HG03095 (cell line): ENCODE data around the gene PFKM.
"Not testable (repeated sequence)": the region's sequence is repeated elsewhere in the genome, so short reads cannot be mapped to it uniquely, and the experiment has no call there.

Source experiments
- ATAC-seq: cut with Tn5 transposase; IDR thresholded peaks from one replicate; pipeline ENCODE4 v1.9.1; 2021; ENCODE audit warnings: moderate library complexity; ENCODE audit not compliant: unreplicated experiment

Gene PFKM

DNA sequence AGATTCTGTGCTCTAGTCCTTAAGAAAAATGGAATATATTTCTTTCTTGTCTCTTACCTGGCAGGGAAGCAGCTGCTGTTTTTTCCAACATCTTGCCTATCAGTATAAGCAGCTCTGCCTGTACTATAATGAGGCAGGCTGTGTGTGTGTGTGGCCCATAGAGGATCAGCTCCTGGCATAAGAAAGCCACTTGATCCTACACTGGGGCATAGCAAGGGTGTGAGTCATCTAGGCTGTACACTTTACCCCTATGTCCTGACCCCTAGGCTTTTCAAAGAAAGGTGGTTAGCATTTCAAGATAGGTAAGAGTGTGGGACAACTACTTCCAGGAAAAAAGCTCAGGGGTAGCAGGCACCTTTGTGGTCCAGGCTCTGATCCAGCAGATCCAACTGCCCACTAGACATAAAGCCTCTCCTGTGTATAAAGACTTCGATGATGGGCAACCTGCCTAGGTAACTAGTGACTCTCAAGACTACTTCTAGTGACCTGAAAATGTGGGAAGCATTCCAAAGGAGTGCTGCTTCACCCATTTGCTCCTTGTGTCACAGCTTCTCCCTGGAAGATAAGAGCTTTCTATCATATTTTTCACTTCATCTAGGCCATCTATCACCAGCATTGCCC lies 8.4 kb upstream of the PFKM start:
- no peak for ATAC-seq

DNA sequence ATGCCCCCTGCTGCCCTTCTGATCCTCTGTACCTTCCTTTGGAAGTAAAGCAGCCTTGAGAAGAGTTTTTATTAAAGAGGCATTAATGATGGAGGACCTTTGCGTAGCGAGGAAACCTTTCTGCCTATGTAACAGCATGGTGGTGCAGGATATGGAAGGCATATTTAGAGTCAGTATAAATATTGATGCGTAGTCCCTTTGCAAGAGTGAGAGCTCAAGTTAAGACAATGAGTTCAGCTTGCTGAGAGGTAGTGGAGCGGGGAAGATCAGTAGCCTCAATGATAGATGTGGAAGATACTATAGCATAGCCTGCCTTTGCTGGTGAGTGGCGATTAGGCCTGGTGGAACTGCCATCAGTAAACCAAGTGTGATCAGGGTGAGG lies 7.9 kb upstream of the PFKM start:
- not testable (repeated sequence) for ATAC-seq

DNA sequence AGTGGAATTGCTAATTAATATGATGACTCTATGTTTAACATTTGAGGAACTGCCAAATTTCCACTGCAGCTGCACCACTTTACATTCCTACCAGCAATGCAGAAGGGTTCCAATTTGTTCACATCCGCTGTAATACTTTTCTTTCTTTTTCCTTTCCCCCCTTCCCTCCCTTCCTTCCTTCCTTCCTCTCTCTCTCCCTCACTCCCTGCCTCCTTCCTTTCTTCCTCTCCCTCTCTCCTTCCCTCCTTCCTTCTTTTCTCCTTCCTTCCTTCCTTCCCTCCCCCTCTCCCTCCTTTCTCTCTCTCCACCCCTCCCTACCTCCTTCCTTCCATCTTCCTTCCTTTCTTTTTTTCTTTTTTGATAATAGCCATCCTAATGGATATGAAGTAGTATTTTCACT lies 3.2 kb upstream of the PFKM start:
- ATAC-seq: no peak

DNA sequence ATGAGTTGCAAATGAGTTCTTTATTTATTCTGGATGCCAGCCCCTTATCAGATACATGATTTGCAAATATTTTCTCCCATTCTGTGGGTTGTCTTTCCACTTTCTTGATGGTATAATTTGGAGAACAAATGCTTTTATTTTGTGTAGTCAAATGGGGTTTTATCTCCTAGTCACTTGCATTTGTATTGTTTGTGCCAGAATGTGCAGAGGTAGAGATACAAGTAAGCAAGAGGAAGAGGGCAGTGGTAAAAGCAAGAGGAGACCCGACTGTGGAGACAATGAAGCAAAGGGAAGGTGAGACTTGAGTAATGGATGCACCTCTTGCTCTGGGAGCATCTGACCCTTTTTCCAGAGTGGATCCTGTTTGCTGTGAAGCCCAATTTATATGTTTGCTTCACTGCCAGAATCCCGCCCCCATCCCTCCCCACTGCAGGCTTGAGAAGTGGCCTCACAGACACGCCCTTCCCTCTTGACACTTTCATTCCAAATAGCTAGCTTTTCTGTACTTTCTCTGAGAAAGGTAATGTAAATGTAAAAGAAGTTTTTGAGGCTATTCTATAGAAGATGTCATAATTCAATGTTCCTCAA lies 786 bp upstream of the PFKM start:
- ATAC-seq: no peak

DNA sequence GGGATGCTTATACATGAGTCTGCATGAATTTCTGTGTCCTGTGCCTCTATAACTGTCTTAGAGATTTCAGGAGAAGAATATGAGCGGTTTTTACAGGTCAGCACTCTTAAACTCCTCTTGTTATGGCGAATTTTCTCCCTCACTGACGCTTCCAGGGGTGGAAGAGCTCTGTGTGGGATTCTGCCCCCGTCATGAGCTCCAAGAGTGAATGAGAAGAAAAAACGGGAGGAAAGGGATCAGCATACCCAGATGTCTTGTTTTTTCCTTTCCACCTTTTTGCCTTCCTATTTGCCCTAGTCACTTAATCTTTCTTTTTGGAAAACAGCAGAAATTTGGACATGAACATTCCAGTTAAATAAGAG lies 651 bp downstream of the PFKM start:
- no peak for ATAC-seq

DNA sequence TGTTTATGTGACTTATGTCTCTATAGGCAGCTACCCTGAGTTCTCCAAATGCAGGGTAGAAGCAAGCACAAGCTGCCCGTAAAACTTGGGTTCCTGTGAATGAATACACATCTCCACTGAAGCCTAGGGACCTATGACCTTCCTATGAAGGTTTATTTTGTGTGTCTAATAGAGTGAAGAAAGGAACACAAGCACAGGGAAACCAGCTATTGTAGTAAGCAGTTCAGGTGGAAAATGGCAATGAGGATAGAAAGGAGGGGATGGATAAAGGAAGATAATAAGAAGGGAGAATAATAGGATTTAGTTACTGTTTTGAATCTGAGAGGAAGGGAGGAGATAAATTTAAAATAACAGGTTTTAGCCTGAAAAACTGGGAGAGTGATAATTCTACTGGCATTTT lies 2.4 kb downstream of the PFKM start:
- no peak for ATAC-seq

DNA sequence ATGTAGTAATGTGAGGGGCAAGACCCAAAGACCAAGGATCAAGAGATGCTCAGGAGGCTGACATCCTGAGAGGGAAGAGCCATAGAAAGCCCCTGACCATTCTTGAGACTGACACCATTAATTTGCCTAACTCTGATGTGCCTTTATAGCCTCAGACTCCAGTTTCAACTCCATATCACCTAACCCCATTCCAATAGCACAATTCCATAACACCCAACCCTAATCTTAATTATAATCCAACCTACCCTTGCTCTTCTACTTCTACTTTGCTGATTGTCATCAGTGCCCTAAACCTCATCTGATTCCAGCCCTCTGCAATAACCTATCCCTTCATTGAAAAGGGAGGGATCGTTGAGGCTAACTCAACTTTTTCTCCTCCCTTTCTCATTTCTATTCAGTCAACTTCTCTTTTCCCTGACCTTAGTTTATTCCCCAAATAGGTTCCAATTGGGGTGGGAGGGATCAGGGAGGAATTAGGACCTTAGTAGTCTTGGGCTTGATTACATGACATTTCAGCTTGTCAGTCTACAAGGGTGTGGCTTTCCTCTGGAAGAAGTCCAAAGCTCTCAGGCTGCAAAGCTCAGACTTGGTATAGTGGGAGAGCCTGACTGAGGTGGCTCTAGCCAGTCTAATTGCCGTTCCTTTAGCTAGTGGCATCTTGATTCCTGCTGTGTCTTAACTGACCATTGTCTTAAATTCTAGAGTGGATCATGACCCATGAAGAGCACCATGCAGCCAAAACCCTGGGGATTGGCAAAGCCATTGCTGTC lies 3.1 kb downstream of the PFKM start:
- no peak for ATAC-seq

DNA sequence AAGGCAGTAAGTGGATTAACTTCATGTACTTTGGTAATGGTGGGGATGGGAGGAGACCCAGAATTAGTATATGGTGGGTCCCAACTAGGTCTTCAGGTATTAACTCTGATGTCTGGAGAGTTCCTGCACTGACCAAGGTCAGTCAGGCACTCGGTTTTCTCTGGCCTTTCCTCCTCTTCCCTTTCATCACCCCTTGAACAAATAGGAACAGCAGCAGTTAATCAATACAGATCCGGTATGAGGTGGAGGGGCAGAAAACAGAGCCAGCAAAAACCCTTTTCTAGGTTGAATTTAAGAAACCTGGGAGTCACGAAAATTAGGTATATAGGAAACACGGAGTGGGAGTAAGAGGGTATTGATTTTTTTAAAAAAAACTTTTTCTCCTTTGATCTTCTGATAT lies 4.0 kb downstream of the PFKM start:
- no peak for ATAC-seq

DNA sequence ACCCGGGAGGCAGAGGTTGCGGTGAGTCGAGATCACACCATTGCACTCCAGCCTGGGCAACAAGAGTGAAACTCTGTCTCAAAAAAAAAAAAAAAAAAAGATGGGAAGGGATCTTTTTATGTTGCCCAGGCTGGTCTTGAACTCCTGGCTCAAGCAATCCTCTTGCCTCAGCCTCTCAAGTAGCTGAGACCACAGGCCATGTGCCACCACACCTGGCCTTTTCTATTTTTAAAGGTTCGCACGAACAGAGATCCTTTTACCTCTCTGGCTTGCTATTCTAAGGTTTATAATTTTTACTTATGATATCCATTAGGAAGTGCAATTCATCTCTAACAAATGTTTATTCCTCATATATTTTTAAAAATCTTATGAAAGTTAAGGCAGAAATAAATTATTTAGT lies 6.4 kb downstream of the PFKM start:
- not testable (repeated sequence) for ATAC-seq

DNA sequence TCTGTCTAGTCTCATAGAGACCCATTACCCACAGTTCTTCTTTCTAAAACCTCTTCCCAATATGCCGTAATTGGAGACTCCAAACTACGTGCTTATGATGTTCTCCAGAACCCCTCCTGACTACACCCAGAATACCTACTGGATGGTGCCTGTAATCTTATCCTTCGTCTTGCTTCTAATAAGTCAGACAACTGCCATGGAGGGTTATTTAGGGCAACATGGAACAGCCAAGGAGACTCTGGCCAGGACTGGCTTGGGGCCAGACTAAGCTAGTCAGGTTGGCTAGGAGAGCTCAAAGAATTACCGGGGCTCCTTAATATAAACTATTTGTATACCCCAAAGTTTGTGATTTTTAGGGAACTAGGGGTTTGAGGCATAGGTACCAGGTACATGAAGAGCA lies 6.8 kb downstream of the PFKM start:
- no peak for ATAC-seq

DNA sequence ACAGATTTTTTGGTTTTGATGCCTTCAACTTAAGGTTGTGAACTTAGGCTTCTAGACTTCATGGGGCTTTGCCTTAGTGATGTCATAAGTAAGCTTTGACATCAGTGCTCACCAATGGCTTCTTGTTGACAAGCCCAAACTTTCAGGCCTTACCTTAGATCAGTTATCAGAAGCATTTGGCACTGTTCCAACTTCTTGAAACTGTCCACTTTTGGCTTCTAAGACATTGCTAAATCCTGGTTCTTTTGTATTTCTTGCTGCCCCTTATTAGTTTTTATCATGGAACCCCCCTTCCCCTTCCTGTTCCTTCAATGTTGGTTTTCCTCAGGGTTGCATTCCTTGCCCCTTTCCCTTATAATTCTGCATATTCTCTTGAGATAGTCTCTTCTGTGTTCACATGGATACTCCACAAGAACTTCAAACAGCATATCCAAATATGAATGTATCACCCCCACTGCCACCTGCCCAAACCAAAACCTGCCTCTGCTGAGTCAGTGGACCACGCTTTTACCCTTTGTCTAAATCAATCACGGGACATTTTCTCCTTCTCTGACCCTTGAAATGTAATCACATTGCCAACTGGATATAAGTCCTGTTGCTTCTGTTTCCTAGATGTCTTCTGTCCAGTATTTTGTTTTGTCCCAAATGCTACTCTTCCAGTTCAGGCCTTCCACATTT lies 7.9 kb downstream of the PFKM start:
- ATAC-seq: no peak

DNA sequence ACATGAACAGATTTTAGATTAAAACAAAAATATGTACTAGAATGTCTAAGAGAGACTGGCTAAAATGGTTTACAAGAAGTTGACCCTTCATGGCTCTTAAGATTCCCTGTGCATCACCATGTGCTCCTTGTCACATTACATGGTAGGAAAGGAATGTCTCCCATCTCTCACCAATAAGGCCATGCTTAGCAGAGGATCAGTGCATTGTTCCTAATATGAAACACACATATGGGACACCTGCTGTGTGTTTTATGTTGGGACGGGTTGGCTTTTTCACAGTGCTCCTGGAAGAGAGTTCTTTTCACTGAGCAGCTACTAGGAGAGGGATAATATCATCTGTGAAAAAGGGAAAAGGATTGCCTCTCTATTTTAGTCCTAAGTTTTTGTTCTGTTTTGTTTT lies 9.6 kb downstream of the PFKM start:
- ATAC-seq: no peak

DNA sequence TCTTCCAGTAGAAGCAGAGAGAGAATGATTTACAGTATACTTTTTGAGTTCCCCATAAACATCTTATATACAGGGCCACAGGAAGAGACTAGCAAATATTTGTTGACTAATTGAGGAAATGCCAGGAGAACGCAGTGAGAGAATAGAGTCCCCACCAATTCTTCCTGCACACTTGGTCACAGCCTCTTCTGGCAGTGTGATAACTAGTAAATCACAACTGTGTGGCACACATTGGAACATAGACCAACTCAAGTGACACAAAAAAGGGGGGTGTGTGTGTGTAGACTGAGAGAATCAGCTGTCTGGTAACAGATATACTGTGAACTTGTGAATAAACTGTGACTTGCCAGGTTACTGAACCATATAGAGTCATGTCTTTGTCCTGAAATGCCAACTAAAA lies 10.2 kb downstream of the PFKM start:
- no peak for ATAC-seq

DNA sequence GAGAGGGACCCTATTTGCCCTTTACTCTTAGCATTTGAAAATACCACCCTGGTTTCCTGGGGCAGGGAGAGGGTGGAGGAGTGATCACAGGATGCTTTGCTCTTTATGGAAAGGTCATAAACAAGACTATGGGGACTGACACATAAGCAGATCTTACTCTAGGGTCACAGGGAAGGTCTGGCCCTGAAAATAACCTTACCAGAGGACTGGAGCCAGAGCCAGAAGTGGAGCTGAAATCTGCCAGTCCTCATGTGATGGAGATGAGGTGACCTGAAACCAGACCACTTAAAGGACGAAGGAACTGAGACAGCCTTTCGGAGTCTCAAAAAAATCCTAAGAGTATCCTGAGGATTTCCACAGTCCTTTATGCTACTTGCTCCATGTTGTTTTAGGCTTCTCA lies 12.4 kb downstream of the PFKM start:
- no peak for ATAC-seq

DNA sequence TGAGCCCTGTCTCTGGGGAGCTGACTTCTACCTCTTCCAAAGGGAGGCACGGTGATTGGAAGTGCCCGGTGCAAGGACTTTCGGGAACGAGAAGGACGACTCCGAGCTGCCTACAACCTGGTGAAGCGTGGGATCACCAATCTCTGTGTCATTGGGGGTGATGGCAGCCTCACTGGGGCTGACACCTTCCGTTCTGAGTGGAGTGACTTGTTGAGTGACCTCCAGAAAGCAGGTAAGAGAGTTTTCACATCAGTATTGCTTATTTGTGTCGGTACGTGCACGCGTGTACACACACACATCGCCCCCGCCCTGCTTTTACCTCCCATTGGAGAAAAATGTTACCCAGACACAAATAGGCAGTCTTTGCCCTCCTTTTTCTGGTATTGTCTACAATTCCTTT lies 13.7 kb downstream of the PFKM start:
- no peak for ATAC-seq

DNA sequence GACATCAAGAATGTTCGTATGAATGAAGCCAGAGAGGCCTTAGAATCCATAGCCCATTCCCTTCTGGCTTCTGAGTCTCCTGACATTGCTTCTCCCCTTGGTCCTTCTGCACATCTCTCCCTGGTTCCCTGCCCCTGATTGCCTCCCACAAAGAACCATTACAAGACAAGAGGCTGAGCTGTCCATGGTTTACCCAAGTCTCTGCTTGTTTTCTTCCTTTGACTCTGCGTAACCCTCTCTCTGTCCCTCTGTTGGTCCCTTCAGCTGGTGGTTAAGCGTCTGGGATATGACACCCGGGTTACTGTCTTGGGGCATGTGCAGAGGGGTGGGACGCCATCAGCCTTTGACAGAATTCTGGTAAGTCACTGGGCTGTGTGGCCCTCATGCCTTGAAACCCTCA lies 15.9 kb downstream of the PFKM start:
- no peak for ATAC-seq

DNA sequence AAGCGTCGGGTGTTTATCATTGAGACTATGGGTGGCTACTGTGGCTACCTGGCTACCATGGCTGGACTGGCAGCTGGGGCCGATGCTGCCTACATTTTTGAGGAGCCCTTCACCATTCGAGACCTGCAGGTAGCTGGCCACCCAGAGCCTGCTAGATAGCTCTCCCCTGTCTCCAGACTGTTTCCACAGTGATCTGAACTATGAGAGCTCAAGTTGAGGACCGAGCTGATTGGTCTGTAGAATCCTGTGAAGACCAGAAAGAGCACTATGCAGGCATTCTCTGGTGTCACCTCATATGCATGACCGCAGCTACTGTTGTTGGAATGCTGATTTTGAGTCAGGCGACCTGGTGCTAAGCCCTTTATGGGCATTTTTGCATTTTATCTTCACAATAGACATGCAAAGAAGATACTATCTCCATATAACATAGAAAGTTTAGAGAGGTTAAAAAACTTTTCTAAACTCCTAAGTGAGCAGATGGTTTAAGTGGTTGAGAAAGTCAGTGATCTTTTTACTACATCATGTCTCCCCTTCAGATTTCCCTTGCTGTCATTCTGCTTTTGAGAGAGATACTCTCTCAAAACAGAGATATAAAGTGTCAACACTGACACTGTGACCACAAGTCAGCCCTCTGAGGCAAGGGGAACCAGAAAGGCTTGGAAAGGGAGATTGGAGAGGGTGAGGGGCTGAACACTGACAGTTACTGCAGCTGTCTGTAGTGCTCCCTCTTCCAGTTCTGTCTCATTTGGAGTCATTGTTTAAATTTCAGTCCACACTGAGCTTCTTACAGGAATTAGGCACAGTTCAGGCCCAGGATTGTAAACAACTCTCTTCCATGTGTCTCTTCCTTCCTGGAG lies 23.9 kb downstream of the PFKM start:
- no peak for ATAC-seq

DNA sequence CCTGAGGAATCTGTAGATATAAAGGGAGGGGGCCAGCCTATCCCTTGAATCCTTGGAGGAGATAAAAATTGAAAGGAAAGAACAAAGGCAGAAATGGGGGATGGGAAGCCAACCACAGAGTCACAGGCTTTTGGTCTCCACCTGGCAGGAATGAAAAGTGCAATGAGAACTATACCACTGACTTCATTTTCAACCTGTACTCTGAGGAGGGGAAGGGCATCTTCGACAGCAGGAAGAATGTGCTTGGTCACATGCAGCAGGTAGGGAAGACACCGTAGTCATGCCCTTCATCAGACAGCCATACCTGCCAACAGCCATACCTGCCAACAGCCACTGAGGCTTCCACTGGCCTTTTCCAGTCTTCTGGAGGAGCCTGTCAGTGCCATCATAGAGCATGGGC lies 24.7 kb downstream of the PFKM start:
- no peak for ATAC-seq

DNA sequence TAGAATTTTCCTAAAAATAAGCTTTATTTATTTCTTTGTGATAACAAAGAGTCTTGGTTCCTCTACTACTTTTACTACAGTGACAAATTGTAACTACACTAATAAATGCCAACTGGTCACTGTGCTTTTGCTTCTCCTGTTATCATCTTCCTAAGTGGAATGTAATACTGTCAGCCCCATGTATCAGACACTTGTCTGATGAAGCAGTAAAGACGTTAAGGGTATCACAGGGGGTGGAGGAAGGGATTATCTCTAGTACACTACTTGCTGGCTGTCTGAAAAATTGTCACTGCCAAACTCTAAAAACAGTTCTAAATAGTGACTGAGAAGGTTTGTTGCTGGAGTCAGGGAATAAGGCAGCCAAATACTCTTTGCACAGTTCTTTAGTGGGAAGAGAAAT lies 26.8 kb downstream of the PFKM start:
- no peak for ATAC-seq

DNA sequence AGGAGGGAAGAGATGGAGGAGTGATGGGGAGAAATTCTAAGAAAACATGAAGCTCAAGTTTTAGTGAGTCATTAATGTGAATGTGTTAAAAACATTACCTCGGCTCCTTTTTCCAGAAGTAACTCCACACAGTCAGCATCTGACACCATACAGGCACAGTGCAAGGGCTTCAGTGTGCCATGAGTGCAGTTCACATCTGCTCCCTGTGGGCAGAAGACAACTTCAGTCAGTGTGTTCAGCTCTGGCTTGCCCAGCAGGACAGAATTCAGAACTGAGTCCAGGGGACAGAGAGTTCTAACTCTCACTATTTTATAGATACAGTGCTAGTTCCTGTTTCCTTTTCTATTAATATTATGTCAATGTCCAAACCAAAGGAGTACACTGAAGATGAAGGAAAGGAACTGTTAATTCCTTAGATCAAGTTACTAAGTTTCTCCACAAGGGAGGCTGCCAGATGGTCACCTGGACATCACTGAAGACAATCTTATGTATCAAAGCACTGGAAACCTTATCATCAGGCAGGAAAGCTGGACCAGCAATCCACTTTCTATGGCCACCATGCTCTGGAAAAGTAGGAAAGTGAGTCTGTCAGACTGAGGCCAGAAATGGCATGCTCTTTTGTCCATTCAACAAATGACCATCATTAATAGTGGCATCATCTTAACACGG lies 32.1 kb downstream of the PFKM start:
- ATAC-seq: no peak

DNA sequence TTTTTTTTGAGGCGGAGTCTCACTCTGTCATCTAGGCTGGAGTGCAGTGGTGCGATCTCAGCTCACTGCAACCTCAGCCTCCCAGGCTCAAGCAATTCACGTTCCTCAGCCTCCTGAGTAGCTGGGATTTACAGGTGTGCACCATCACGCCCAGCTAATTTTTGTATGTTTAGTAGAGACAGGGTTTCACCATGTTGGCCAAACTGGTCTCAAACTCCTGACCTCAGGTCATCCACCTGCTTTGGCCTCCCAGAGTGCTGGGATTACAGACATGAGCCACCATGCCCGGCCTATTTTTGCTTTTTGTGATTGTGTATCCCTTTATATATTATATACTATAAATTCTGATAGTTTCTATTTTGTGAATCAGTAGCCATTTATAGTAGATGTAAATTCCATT lies 36.6 kb downstream of the PFKM start:
- not testable (repeated sequence) for ATAC-seq
